GM21360 (cell line): ENCODE measurements around the gene SEZ6L2.
"Not testable (repeated sequence)": the region's sequence is repeated elsewhere in the genome, so short reads cannot be mapped to it uniquely, and the experiment has no call there.

Experiments used
- ATAC-seq: cut with Tn5 transposase; IDR thresholded peaks from one replicate; pipeline ENCODE4 v1.9.1; 2021; ENCODE audit warnings: mild to moderate bottlenecking, moderate library complexity; ENCODE audit not compliant: unreplicated experiment

The SEZ6L2 gene

GRCh38 chr16:29899516-29900101 is at the start of gene SEZ6L2:
SEZ6L2 (minus strand) TSS chr16:29899550; CDS start chr16:29899019, 531 bp downstream.
- no peak for ATAC-seq

GRCh38 chr16:29947897-29948296 is 48.5 kb upstream of the SEZ6L2 start:
- no peak for ATAC-seq

- no peak for ATAC-seq
Observed at GRCh38 chr16:29943846-29944799, 44.8 kb upstream of the SEZ6L2 start.

- no peak for ATAC-seq
Observed at GRCh38 chr16:29940656-29941055, 41.3 kb upstream of the SEZ6L2 start.

- not testable (repeated sequence) for ATAC-seq
Observed at GRCh38 chr16:29931750-29932149, 32.4 kb upstream of the SEZ6L2 start.

GRCh38 chr16:29927070-29927905 is 27.9 kb upstream of the SEZ6L2 start:
- ATAC-seq, result no peak

- no peak for ATAC-seq
Observed at GRCh38 chr16:29926711-29927052, 27.3 kb upstream of the SEZ6L2 start.

GRCh38 chr16:29925781-29926710 is 26.7 kb upstream of the SEZ6L2 start, which contains the start of gene KCTD13:
KCTD13 (minus strand) TSS chr16:29926226; CDS start chr16:29926033, 193 bp downstream.
- peak; percentile 83 for ATAC-seq

GRCh38 chr16:29925105-29925756 is 25.9 kb upstream of the SEZ6L2 start:
- no peak for ATAC-seq

- no peak for ATAC-seq
Observed at GRCh38 chr16:29922986-29923501, 23.7 kb upstream of the SEZ6L2 start.

- ATAC-seq, result no peak
Observed at GRCh38 chr16:29922326-29922725, 23.0 kb upstream of the SEZ6L2 start.

GRCh38 chr16:29921034-29921385 is 21.7 kb upstream of the SEZ6L2 start:
- ATAC-seq, result no peak

- no peak for ATAC-seq
Observed at GRCh38 chr16:29920288-29921033, 21.1 kb upstream of the SEZ6L2 start.

- ATAC-seq, result no peak
Observed at GRCh38 chr16:29916979-29917378, 17.6 kb upstream of the SEZ6L2 start.

GRCh38 chr16:29915590-29916247 is 16.4 kb upstream of the SEZ6L2 start:
- no peak for ATAC-seq

- no peak for ATAC-seq
Observed at GRCh38 chr16:29913514-29913913, 14.2 kb upstream of the SEZ6L2 start.

GRCh38 chr16:29912087-29912486 is 12.7 kb upstream of the SEZ6L2 start:
- no peak for ATAC-seq

- ATAC-seq, result no peak
Observed at GRCh38 chr16:29911676-29912010, 12.3 kb upstream of the SEZ6L2 start.
